ENCODE measurements around the gene C3orf22.

C3orf22 gene

DNA sequence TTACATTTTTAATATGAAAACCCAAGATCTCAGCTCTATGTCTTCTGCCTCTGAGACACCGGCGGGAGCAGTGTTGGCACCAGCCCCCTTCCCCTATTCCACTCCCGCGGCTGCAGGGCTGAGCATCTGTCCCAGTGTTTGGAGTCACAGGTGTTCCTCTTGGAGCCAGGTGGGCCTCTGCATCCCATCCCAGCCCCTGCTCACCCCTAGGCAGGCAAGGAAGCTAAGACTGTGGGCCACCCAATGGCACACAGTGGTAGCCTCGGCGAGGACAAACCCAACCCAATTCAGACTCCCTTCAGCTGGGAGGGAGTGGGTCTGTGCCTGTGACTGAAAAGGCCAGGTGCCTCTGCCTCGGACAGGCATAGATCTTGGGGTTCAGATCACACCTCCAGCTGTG, 31.7 kb downstream of the C3orf22 start:
- ATAC-seq, result no peak

GRCh38 chr3:126526668-126527005, 32.1 kb downstream of the C3orf22 start:
- ATAC-seq, result no peak

DNA sequence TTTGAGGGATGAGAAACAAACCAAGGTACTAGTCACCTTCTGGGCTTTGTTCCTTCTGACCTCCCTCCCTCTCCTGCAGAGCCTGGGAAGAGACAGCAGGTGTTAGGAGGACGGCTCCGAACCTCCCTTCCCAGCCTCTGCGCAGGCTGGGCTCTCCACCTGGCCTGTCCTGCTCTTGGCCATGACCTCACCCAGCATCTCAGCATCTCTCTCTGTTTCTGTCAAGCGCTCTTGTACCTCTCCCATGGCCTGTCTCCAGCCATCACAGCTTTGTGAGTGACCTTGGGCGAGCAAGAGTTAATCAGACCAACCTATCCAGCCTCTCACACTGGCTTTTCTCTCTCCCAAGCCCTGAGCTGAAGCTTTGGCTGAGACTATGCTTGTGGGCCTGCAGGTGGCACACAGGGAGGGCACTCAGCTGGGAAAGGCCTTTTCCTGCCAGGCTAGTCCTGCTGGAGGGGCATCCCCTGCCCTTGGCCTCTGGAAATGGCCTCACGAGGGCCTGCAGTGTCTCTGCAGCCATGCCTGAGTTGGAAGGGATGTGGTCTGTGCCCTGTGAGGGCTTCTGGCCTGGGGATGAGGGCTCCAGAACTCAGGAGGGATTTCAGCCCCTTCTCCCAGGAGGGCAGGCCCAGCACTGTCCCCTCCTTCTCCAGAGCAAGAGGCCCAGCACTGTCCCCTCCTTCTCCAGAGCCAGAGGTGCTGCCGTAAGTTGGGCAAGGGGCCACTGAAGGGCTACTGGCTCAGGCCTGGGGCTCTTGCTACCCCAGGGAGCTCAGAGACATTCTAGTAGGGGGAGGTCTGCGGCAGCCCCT, 32.7 kb downstream of the C3orf22 start:
- ATAC-seq, result no peak

DNA sequence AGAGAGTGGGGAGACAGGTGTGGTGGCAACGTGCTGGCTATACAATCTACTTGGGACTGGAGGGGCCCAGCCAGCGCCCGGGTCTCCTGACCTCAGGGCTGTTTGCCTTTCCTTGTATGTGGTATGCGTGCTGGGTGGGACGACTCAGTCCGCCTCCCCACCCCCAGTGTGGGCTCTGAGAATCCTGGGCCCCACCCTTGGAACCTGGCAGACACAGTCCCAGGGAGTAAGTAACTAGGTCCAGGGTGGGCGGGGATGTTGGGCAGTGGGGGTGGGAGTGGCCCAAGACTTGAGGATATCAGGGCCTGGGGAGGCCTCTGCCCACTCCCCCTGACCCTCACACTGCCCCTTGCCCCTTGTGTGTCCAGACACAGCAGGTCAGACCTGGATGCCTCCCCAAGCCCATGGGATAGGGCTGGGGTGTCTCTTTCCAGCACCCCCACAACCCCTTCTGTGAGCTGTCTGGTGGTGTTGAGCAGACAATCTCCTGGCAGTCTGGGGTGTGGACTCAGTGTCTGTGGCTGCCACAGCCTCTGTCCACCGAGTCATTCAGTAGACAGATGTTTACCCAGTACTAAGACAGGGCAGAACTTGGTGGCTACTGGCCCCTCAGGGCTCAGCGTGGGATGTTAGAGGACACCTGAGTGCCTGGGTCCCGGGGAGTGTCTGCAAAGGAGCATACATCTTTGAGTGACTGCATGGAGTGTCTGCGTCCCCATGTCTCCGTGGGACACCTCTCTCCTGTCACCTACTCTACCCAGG, 33.5 kb downstream of the C3orf22 start:
- no peak for ATAC-seq

GRCh38 chr3:126524429-126524988, 34.2 kb downstream of the C3orf22 start:
- ATAC-seq, result no peak

DNA sequence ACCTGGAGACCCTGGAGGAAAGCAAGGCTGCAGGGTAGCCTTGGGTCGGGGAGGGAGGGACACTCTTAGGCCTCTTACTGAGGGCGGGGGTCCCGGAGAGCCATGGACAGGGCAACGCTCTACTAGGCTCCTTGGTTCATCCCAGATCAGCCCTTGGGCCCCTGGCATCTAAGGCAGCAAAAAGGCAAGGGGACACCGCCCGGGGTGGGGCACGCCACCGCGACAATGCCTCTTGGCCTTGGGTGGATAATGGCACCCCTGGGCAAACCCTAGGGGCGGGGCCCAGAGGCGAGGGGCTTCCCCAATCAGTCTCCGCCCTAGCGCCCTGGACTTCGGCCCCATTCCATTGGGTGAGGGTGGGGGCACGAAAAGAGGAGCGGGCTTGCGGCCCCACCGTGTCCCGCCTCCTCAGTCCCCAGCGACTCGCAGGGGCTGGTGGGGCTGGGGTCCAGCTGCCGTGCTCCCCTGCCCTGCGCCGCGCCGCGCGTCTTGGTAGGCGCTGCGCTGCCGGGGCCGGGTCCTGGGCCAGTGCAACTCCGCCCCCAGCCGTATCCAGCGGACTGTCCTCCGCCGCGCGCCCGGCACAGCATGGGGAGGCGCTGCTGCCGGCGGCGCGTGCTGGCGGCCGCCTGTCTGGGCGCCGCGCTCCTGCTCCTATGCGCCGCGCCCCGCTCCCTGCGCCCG, 34.8 kb downstream of the C3orf22 start, which contains the start of gene CHST13:
TSS of gene CHST13 (plus strand) at position 411 of the 684 bp plus-strand sequence. CDS start at position 589, 178 bp downstream.
- ATAC-seq, result no peak

DNA sequence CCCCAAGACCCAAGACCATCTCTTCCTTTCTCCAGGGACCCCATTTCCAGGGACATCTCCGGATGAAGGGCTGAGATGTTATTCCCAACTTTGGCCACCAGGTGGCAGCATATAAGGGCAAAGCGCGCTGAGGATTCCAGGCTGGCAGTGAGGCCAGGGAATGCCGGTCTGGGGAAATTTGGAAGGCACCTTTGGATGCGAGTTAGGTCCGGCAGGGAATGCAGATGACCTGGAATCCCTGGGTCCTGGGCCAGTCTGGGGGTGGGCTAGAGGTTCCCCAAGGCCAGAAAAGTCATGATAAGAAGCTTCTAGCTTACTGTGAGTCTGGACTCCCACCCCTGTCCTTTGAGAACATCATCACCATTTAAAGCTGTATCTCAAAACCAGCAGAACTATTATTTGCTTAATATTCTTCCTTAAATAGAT, 36.4 kb downstream of the C3orf22 start:
- ATAC-seq, result no peak

GRCh38 chr3:126521122-126521891, 37.4 kb downstream of the C3orf22 start:
- no peak for ATAC-seq

DNA sequence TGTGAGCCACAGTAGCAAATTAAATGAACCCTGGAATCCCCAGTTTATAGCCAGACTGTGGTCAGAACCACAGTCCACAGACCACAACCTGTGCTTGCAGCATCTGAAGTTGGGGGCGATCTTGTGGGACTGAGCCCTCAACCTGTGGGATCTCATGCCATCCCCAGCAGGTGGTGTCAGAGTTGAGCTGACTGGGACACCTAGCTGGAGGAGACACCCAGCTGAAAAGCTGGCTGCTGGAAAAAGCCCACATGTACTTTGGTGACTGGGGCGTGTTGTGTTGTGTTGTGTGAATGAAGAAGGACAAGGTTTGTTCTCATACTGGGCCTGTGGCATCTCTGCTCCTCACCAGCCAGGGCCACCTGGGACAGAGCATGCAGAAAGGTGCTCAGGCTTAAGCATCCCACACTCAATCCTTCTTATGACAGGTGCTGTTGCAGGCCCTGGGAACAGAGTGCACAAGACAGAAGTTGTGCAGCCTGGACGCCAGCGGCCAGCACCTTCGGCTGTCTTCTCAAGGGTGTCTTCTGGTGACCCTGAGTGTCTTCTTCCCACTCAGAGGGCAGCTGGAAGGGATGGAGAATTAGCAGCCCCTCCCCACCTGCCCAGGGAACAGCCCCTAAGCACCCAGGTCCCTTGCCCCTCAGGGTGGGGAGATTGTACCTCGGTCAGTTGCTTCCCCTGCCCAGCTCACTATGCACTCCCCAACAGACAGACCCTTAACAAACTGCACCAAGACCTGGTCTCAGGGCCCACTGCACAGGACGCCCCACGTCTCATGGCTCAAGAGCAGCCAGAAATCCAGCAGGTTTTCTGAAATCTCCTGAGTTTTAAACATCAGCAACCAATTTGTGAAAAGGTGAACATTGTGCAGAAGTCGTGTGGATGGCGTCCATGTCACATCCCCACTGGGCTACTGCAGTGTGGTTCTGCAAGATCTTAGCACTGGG, 39.0 kb downstream of the C3orf22 start:
- ATAC-seq, result no peak

DNA sequence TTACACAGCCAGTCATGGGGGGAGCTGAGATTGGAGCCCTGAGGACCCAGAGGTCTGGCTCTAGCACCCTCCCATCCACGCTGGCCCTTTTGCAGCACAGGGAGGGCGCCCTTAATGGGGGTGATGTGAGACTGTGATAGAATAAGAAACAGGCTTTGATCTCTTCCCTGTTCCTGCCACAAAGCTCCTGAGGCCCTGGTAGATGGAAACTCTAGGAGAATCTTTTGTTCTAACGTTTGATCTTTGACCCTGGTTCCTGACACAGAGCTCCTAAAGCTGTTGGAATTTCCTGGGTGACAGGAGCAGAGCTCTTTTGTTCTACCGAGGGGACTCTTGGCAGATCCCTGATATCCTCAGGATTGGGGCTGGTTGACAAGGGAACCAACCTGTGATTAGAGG, 40.0 kb downstream of the C3orf22 start:
- no peak for ATAC-seq

DNA sequence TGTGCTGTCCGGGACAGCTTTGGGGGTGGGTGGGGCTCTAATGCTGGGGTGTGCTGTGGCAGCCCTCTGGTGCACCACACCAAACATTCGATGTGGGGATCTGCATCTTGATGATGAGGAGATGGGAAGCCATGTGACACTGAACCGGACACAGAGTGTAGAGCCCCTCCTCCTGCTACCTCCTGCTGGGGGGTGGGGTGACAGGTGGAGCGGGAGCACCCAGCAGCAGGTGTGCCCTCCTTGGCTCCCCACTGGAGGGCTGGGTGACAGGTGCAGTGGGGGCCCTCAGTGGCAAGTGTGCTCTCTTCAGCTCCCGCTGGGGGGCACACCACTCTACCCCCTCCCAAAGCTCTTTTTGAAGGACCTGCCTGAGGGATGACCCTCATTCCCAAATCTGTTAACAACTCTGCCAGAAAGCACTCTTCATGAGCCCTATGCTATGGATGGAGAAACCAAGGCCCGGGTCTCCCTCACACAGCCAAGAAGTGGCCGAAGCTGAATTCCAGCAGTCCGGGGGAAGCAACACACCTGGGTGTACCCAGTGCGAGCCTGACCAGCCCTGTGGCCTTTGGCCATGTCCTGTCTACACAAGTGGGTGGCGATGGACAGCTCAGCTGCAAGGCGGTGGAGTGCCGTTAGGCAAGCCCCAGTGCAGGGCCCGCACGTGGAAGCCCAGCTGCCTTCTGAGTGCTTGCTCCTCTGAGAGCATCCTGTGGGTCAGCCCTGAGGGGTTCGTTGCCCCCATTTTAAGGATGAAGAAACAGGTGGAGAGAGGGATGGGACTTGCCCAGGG, 40.5 kb downstream of the C3orf22 start:
- ATAC-seq, result no peak

DNA sequence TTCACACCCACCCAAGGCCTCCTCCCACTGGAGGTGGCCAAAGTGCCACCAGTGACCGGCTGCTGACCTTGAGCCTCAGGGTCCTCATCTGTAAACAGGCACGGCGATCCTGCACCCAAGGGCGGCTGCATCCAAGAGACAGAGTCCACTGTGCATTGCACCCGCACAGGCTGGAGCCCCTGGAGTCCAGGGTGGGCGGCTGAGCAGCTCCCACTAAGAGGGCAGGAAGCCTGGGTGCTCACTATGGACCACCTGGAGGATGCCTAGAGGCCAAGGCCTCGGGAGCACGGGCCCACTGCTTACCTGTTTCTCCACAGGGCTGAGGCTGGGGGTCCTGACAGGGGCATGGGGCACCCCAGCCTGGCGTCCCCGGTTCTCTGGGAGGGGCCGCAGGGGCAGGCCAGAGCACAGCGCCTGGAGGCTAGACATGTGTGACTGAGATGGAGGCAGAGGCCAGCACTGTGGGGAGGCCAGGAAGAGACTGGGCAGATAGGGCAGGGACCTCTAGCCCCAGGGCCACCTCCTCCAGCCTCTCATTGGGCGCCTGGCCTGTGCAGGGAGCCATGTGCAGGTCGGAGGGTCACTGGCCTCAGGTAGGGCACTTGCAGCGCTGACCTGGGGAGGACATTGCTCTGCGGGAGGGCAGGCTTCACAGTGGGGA, 41.3 kb downstream of the C3orf22 start, which contains the start of gene UROC1:
TSS of gene UROC1 (minus strand) at position 483 of the 661 bp plus-strand sequence. CDS start at position 429, 54 bp downstream.
- no peak for ATAC-seq

- ATAC-seq, result no peak
Observed at GRCh38 chr3:126516936-126517290, 41.8 kb downstream of the C3orf22 start.

DNA sequence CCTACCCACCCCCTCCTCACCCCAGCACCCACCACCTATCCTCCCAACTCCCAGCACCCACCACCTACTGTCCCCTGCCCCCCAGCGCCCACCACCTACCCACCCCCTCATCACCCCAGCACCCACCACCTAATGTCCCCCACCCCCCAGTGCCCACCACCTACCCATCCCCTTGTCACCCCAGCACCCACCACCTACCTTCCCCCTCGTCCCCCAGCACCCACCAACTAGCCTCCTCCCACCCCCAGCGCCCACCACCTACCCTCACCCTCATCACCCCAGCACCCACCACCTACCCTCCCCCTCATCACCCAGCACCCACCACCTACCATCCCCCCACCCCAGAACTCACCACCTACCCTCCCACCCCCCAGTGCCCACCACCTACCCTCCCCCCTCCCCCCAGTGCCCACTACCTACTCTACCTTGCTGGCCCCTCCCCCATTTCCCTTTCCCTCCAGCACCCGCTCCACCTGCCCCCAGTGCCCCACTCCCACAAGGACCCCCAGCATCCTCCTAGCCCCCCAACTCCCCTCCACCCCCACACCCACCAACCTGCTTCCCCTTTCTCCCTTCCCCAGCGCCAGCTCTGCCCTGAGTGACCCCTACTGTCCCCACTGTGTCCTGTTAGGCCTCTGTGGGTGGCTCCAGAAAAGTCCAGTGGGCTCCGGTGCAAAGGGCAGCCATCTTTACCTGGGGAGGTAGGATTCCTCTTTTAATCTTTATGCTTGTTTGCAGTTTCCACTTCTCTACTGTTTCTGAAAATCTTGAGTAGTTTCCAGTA, 42.4 kb downstream of the C3orf22 start:
- ATAC-seq, result no peak

DNA sequence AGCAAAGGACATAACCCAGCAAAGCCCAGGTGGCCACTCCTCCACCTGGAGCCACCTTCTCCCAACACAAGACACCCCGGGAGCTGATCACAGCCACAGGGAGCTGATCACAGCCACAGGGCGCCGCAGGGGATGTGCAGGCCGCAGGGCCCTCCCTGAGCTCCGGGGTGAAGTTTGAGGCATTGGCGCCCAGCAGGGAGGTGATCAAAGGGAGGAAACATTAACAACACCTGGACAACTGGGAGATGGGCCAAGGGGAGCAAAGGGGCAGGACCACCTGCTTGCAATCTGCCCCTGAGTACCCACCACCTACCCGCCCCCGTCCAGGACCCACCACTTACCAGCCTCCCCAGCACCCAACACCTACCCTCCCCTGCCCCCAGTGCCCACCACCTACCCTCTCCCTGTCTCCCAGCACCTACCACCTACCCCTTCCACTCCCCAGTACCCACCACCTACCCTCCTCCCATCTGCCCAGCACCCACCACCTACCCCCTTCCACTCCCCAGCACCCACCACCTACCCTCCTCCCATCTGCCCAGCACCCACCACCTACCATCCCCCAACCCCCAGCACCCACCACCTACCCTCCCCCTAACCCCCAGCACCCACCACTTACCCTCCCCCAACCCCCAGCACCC, 43.5 kb downstream of the C3orf22 start:
- no peak for ATAC-seq

DNA sequence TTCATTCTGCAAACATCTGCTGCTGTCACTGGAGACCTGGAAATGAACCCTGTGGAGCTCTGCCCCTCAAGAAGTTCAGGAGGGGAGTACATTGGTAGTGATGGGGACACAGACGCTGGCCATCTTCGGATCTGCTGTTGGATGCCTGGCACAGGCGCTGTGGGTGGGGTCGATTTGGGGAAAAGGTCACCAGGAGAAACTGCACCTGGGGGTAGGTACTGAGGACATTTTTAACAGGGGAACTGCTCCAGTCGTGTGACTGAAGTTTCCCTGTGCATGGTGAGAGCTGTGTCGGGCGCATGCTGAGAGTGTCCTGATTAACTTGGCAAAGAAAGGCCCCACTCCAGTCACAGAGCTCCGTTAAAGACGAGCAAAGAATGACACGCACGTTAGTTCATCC, 44.6 kb downstream of the C3orf22 start:
- no peak for ATAC-seq

- no peak for ATAC-seq
Observed at GRCh38 chr3:126512916-126513650, 45.6 kb downstream of the C3orf22 start.

DNA sequence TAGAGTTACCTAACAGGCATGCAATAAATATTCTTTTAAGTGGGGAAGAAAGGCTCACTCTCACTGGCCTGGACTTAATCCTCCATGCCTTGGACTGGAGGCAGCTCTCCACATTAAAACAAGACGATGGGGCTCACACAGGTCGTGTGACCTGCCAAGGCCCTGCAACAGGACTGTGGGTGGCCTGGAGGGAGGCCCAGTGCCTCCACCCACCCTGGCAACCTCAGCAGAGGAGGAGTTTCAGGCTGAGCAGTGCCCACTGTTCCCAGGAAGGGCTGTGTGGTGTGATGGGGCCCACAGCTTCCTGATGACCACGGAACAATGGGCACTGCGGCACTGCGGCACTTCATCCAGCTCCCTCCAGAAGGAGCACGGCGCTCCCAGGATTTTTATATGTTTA, 46.7 kb downstream of the C3orf22 start:
- no peak for ATAC-seq
